Liver (tissue), 3 donors: ENCODE measurements around the gene PTGR1.

Source experiments
- CTCF ChIP-seq: fragments of 150-350 bp; IDR thresholded peaks from 2 replicates; pipeline ENCODE4 v1.5.1; 2017; ENCODE audit warnings: improper control_type of control experiment, low read depth, low read length; ENCODE audit not compliant: missing input control
- GABPA ChIP-seq, 2 donors: IDR thresholded peaks in 1 of 2; conservative IDR thresholded peaks in 1 of 2; 2 replicates each; pipeline ENCODE4 v1.6.1; 2016; ENCODE audit warnings: antibody characterized with exemption in 2 of 2, mild to moderate bottlenecking in 1 of 2, moderate library complexity in 1 of 2
- YY1 ChIP-seq: IDR thresholded peaks from 2 replicates; pipeline ENCODE4 v1.6.1; 2016; ENCODE audit warnings: antibody characterized with exemption, mild to moderate bottlenecking
- donor health status: healthy.
- donor health status: healthy.

DNA sequence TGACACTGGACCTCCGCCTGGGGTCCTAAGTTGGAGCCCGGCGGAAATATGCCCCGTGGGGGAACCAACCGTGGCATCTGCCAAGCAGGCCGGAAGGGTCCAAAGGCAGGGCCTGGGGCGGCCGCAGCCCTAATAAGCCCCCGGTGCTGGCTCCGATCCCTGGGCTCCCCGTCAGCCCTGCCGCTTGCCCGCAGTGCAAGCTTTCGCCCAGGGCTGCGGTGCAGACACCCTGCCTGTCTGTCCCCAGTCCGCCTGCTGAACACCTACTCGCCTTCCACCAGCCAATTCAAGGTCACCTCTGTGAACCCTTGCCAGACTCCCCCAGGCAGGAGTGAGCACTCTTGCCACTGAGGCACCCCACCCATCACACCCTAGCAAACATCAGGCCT is 502 bp upstream of the PTGR1 start:
- TF ChIP-seq GABPA (IDR thresholded peaks at IDR 0.05 in 1 of 2, conservative IDR thresholded peaks at IDR 0.05 in 1 of 2) (no peak), CTCF (no peak), YY1 (no peak)
